ENCODE data around the gene HOMER2.

DNA sequence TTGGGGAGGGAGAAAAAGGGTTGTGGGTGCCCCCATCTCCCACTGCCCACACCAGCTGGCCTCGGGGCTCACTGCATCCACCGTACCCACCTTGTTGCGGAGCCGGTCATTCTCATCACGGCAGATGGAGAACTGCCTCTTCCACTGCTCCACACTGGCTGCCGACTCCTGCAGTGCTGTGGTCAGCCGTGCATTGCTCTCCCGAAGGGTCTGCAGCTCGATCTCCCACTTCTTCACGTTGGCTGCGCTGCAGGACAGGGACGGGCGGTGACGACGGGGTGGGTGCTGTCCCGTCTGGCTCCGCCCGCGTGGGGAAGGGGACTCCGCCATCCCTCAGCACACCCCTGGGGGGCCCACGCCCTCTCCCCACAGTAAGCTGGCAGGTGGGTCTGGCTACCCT is 98.0 kb downstream of the HOMER2 start:
- no peak for TF ChIP-seq POLR2A (IDR thresholded peaks at IDR 0.05)
- TF ChIP-seq, protein P1, sequence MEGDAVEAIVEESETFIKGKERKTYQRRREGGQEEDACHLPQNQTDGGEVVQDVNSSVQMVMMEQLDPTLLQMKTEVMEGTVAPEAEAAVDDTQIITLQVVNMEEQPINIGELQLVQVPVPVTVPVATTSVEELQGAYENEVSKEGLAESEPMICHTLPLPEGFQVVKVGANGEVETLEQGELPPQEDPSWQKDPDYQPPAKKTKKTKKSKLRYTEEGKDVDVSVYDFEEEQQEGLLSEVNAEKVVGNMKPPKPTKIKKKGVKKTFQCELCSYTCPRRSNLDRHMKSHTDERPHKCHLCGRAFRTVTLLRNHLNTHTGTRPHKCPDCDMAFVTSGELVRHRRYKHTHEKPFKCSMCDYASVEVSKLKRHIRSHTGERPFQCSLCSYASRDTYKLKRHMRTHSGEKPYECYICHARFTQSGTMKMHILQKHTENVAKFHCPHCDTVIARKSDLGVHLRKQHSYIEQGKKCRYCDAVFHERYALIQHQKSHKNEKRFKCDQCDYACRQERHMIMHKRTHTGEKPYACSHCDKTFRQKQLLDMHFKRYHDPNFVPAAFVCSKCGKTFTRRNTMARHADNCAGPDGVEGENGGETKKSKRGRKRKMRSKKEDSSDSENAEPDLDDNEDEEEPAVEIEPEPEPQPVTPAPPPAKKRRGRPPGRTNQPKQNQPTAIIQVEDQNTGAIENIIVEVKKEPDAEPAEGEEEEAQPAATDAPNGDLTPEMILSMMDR (IDR thresholded peaks at IDR 0.05): no peak
